Measurements from ENCODE around the gene INSIG2.
A peak's percentile ranks its signal among the peaks of the same experiment; 100 is the strongest.

The INSIG2 gene

GRCh38 chr2:118088051-118089024 lies at the start of gene INSIG2:
TSS of gene INSIG2 (plus strand) at chr2:118088471. CDS start at chr2:118096557, 8,086 bp downstream.
- peak; percentile 96 for DNase-seq

- no peak for DNase-seq
Observed at GRCh38 chr2:118040891-118041290, 47.4 kb upstream of the INSIG2 start.

GRCh38 chr2:118044103-118044716 lies 44.1 kb upstream of the INSIG2 start:
- DNase-seq: no peak

DNA sequence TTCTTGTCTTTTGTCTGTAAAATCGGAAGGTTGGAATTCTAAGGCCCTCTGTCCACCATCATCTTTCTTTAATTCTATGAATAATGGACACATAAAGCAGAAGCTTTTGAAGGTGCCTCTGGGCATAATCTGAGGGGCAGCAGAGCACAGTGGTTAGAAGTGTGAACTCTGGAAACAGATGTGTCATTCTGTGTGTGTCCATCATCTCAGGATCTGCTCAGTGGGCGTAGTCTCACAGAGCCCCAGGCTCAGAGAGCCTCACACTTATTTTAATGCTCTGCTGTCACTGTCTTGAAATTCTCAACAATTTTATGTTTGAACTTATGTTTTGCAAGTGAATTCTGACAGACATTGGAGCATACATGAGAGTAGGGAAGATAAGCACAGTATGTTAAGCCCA lies 43.4 kb upstream of the INSIG2 start:
- no peak for DNase-seq

- no peak for DNase-seq
Observed at GRCh38 chr2:118045286-118045685, 43.0 kb upstream of the INSIG2 start.

DNA sequence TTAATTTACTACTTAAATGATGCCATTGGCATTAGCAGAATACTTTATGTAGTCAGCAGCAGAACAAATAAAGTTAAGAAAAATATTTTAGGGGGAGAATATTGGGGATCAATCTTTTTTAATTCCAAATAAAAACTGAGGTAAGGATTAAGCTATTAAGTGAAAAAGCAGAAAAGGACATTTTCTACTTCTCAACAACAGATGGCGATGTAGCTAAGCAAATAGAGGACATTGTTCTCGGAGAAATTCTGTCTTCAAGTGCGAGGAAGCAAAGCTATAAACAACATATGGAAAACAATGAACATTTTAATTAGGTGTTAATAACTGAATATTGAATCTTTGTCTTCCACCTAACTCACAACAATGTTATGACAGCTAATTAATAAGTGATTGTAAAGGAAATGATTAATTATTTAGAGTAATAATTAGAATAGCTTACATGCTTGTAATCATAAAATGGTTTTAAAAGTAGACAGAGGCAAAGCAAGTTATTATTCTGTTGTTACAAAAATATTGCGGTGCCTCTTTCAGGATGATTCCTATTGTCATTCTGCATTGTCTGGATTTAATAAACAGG lies 41.5 kb upstream of the INSIG2 start:
- DNase-seq: peak; percentile 47

DNA sequence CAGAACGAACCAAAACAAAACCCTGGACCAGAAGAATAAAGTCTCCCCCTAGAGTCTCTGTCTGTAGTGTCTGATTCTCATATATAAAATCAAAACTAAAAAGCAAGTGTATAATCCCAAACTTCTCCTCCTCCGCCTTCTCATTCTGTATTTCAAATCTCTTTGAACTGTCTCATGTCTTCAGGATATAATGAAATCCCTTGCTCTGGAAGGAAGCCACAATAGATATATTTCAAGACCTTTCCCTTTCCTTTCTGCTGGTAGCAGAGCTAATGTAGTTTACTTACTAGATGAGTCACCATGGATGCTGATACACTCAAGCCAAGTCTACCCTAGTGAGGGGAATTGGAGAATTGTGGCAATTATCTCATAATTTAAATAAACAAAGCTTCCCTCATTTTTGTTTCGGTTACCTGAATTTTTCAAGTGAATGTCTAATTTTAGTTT lies 40.9 kb upstream of the INSIG2 start:
- no peak for DNase-seq

GRCh38 chr2:118048401-118048800 lies 39.9 kb upstream of the INSIG2 start:
- DNase-seq: no peak

GRCh38 chr2:118049140-118049815 lies 39.0 kb upstream of the INSIG2 start:
- no peak for DNase-seq

DNA sequence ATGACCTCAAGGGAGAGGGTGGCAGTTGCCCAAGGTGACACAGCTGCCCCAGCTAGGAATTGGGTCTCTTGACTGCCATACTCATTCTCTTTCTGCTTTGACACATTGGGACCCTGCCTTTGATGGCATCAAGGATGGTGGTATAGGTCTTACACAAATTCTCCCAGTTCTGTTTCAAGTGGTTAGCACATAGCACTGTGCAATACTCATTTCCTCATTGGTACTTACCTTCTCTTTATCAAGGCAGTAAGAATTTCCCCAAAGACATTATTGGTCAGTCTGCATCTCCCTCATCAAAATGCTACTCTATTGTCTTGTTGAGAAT lies 38.5 kb upstream of the INSIG2 start:
- DNase-seq: no peak

DNA sequence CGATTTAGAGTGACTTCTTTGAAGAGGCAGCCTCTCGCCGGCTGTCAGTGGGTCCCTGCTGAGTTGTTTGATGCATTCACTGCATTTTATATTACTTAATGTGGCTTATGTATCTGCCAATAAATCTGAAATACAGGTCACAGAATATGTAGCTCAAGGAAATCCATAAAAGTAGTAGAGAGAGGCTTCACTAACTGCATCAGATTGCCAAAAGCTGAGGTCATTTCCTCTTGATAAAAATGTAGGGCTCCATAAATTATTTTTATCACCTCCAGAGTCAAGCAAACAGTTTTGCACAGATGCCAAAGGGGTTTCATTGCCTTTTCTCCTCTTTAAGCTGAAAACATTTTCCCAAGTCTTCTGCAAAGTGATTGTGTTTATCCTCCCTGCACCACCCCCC lies 37.9 kb upstream of the INSIG2 start:
- DNase-seq: no peak

GRCh38 chr2:118050974-118051373 lies 37.3 kb upstream of the INSIG2 start:
- DNase-seq: no peak

DNA sequence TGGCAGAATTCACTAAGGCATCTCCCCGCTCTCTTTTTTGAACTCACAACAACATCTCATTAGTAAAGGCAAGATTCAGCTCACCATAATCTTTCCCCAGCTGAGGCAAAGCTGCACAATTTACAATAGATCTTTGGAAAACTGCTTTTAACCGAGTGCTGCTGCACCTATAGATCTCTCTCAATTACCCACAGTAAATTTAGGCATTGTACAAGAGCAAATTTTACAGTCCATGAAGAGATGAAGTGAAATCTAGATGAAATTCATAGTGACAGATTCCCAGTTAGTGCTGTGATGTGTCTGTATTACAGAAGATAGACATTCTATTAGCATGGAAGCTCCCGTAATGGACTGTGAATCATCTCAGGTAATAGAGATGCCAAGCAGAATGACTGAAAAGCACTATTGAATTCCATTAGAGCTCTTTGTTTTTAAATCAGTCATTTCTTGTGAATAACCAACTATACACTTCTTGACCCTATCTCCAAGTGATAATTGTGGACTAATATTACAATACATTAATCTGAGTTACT lies 36.4 kb upstream of the INSIG2 start:
- no peak for DNase-seq

DNA sequence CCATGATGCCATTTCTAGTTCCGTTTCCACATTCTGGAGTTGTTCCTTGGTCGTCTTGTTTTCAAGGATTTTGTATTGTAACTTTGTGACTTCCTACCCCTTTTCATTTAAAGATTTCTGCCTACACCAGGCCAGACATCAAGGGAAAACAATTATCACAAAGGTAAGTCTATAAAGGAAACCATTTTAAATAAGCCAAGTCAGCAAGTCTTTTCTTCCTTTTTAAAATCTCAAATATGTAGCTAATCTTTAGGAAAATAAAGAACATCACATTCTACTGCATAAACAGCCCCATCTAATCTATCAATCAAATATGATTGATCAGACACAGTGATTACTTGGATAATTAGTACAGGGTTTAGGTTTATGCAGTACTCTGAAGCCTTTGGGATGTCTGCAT lies 35.8 kb upstream of the INSIG2 start:
- no peak for DNase-seq

DNA sequence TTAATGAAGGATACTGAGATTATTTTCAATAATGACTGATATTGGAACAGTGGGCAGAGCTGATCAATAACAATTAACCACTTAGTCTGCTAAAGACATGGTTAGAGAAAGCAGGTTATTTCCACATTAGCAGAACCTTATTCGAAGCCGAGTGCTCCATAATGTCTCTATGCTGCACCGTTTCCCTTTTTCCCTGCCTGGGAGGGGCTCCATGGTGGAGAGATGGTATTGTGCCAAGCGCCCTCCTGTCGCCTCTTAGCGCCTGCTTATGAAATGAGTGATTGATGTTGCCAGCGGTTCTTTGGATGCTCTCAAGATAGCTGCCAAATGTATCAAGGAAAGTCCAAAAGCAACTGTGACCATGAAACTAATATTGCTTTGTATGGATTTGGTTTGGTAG lies 34.6 kb upstream of the INSIG2 start:
- no peak for DNase-seq

DNA sequence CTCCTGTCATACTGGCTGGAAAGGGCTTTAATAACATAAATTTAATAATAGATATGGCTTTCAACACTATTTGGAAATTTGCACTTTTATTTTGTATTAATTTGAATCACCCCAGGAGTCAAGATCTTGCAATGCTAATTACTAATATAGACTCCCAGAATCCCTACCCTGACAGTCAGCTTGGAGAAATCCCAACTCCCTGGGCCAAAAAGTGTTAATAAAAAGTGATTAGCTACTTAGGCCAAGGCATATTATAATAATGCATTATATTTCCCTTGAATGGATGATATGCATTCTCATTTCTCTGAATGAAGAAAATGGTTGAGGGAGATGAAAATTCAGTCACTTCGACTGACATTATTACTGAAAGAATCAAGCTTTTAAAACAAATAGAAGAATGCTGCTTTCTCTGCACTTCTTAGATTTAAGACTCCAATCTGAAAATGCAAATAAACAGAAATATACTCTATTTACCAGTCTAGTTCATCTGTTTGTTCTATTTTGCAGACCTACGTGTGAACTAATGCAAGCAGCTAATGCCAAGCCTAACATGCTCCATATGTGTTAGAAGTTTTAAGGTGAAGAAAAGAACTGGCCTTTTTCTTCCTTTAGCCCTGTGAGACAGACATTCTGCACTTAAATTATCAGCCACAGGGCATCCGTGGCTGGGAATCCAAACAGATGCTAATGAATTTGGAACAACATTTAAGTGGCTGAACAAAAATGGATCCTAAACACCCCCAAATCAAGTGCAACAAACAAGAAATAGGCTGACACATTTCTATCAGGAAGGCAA lies 33.9 kb upstream of the INSIG2 start:
- DNase-seq: no peak

DNA sequence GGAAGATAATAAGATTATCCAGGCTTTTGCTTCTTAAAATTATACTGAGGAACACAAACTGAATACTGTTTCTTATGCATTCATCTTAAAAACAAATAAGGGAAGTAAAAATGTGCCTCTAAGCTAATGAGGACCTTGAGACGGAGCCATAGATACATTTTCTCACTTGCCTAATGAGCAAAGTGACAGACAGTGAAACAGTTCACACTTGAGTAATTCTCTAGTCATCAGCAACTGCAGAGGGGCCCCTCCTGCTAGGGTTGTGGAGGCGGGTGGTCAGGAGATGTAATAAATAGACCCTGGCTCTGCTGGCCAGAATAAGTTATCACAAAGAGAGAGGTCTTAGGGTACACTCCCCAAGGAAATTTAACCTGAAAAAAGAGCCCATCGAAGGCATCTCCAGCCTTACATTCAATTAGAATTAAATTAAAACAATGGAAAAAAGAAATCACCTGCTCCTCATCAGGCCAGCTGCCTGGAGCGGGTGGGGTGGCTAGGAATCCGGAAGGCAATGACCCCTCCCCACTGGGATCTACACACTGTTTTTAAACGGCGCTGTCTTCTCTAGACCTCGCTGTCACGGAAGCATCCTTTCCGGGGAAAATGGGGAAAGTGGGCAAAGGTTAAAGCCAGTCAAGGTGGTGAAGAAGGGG lies 32.6 kb upstream of the INSIG2 start:
- no peak for DNase-seq

DNA sequence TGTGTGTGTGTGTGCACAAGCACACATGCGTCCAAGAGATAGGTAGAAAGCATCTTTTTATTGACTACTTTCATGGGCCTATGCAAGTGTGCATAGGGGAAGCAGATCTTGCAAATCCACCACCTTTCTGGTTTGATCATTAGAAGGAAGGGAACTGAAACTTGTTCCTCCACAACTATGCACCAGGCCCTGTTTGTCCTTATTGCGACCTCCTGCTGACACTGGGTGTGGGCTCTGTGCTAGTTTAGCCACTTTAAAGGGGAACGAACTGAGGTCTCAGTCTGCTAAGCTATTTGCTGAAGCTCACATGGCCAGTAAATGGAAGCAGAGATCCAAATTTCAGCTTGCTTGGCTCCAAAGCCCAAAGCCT lies 32.1 kb upstream of the INSIG2 start:
- no peak for DNase-seq

DNA sequence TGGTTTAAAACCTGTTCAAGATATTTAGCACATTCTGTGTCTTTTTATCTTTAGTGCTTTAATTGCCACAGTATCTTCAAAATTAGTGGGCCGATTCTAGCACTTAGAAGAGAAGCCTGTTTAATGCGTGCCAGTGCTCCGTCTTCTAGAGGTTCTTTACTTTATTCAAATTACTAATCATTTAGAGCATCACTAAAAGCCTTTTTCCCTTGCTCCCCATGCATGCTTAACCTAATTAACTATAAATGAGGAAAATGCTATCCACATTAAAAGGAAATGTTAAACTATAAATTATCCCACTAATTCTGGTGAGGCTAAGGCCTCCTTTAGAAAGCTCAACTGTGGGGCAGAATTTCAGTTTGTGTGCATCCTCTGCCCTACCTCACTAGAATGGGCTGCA lies 31.5 kb upstream of the INSIG2 start:
- no peak for DNase-seq

DNA sequence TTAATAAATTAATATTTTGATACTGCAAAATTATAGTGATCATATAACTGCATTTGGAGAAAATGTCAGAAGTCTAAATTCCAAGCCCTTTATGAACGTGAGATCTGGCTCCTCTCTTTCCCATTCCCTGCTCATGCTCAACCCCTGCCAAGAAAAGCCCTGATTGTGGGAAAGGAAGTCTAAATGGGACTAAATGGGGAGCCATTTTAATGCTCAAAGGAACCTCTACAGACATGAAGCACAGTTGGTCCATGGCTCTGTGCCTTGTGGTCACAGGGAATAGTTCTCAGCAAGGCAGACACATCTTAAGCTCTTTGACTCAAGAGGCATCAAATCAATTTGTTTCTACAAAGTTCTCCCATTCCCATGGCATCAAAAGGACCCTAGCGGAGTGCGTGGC lies 29.3 kb upstream of the INSIG2 start:
- DNase-seq: no peak

- DNase-seq: no peak
Observed at GRCh38 chr2:118059919-118060478, 28.3 kb upstream of the INSIG2 start.

Measured in NCI-H774 (cell line).